RWPE1 (cell line): ENCODE measurements around the gene APOE.

ENCODE experiments used
- CTCF ChIA-PET: fragments of 350-600 bp; sonication (Branson Sonifier 250); formaldehyde crosslinking; extraction: SDS; loops from one replicate; lab custom pipeline; 2021; lab: Yijun Ruan, JAX
- POLR2A ChIA-PET: fragments of 400-600 bp; formaldehyde crosslinking; extraction: SDS; loops from one replicate; lab custom pipeline; 2020; ENCODE audit warnings: antibody characterized with exemption; ENCODE audit not compliant: low non-redundant PET; lab: Yijun Ruan, JAX
- DNase-seq: peaks from one replicate; pipeline ENCODE4 v3.0.0; 2012; ENCODE audit warnings: low spot score
- H3K27ac ChIP-seq: fragments of 450-650 bp; 2 replicates; pipeline ENCODE4 v1.5.1; 2017
- CTCF ChIP-seq: fragments of 450-650 bp; conservative IDR thresholded peaks from 2 replicates; pipeline ENCODE4 v1.5.1; 2017; ENCODE audit warnings: low read depth, mild to moderate bottlenecking

APOE gene

DNA sequence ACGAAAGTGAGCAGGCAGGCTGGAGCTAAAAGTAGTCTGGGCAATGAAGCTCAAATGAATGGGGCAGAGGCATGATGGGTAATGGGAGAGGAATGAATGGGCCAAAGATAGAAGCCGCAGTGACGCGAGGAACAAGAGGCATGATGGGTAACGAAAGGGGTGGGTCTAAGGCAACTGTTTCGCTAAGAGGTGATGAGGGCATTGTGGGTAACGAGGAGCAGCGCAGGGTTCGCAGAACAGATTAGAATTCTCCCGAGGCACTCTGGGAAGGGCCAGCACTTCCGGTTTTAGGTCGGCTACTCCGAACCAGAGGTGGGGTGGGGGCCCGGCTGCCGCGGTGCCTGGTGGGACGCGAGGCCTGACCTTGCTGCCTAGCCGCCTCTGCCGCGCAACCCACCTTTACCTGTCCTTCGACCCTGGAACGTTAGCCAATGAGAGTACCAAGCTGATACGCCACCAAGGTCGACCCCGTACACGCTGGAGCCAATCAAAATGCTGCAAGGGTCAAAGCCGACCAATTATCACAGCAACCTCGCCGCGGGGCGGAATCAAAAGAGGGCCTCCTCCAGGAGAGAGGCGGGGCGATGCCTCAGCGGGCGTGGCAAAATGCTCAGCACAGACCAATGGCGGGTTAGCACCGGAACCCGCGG lies 15.1 kb upstream of the APOE start:
- POLR2A ChIA-PET, result interaction anchor here (0.6 to 0.7 kb wide), 5 partner anchors 9 to 1915 kb away, joined by 3 to 5 read pairs (median 4); no protein-coding TSS in a partner anchor
- H3K27ac ChIP-seq, result peak overlapping the region; percentile 93
- CTCF ChIA-PET, result interaction anchor here (0.6 to 1.2 kb wide), 4 partner anchors 9 to 492 kb away, joined by 3 to 6 read pairs (median 3); no protein-coding TSS in a partner anchor

GRCh38 chr19:44891016-44891882 lies 14.3 kb upstream of the APOE start, which contains the start of gene TOMM40:
Gene TOMM40 (plus strand): TSS chr19:44891254. CDS start chr19:44891416, 162 bp downstream.
- DNase-seq, result no peak
- peak within 1 kb of the TSS; percentile 93 for H3K27ac ChIP-seq
- ChIA-PET CTCF (no interaction called here), POLR2A (interaction anchor here (0.6 to 0.7 kb wide), 3 partner anchors 32 to 1914 kb away, joined by 3 to 5 read pairs (median 5); no protein-coding TSS in a partner anchor)
- no peak; the same call in 1 of the 2 replicates for TF ChIP-seq CTCF

More for the DNA sequence above, 15.1 kb upstream of the APOE start:
- TF ChIP-seq CTCF, result no peak
- peak; percentile 99 for DNase-seq

- ChIA-PET CTCF (interaction anchor here (1.2 kb wide), 1 partner anchor 11 kb away, joined by 4 read pairs; no protein-coding TSS in a partner anchor), POLR2A (no interaction called here)
- H3K27ac ChIP-seq, result peak overlapping the region; percentile 93
- no peak for TF ChIP-seq CTCF
- DNase-seq, result no peak
These were observed 12.7 kb upstream of the APOE start for GRCh38 chr19:44892932-44893331.

GRCh38 chr19:44893332-44894051 lies 12.1 kb upstream of the APOE start:
- ChIA-PET POLR2A (no interaction called here), CTCF (interaction anchor here (1.2 kb wide), 1 partner anchor 11 kb away, joined by 4 read pairs; no protein-coding TSS in a partner anchor)
- no peak for DNase-seq
- peak overlapping the region; percentile 93 for H3K27ac ChIP-seq
- no peak for TF ChIP-seq CTCF

- H3K27ac ChIP-seq, result peak overlapping the region; percentile 93
- CTCF ChIA-PET, result no interaction called here
- POLR2A ChIA-PET, result no interaction called here
- DNase-seq, result no peak
- no peak for TF ChIP-seq CTCF
These were observed 11.6 kb upstream of the APOE start for GRCh38 chr19:44894052-44894400.
